Uterus (tissue), 4 donors: ENCODE results near the gene TACR2. TPM values are rescaled to one million over a fixed set of nuclear protein-coding genes. Genes with fewer than 3 reads are reported as not detected.
A peak's percentile ranks its signal among the peaks of the same experiment; 100 is the strongest.

ENCODE experiments used
- DNase-seq, 2 donors: peaks; one replicate each; pipeline ENCODE4 v3.0.0-alpha.2; 2019 to 2020
- H3K27ac ChIP-seq, 2 donors: fragments of 200-600 bp; sonication (generic); 1 replicate in 1 of 2; 2 replicates in 1 of 2; pipeline ENCODE4 v1.5.1; 2016 to 2018
- H3K27me3 ChIP-seq, 2 donors: fragments of 200-600 bp; sonication (generic); one replicate each; pipeline ENCODE4 v1.5.1; 2018 to 2019; ENCODE audit warnings: control low read depth in 1 of 2
- H3K36me3 ChIP-seq, 2 donors: fragments of 200-600 bp; sonication (generic); one replicate each; pipeline ENCODE4 v1.5.1; 2019; ENCODE audit warnings: control low read depth in 1 of 2
- H3K4me1 ChIP-seq, 2 donors: fragments of 200-600 bp; sonication (generic); one replicate each; pipeline ENCODE4 v1.5.1; 2018 to 2019; ENCODE audit warnings: control low read depth in 1 of 2
- H3K4me3 ChIP-seq, 2 donors: fragments of 200-600 bp; sonication (generic); 1 replicate in 1 of 2; 2 replicates in 1 of 2; pipeline ENCODE4 v1.5.1; 2018 to 2019; ENCODE audit warnings: mild to moderate bottlenecking in 1 of 2
- H3K9me3 ChIP-seq, 2 donors: fragments of 200-600 bp; sonication (generic); one replicate each; pipeline ENCODE4 v1.5.1; 2019; ENCODE audit warnings: control low read depth in 1 of 2
- POLR2A ChIP-seq, 2 donors: fragments of 450-650 bp; IDR thresholded peaks; one replicate each; pipeline ENCODE4 v1.6.1; 2016; ENCODE audit warnings: antibody characterized with exemption in 2 of 2, mild to moderate bottlenecking in 1 of 2, moderate library complexity in 1 of 2
- intact Hi-C: fragments of 100-400 bp; cut with DNase I; formaldehyde crosslinking; loops from one replicate; pipeline ENCODE4 v1.15.1; 2023; ENCODE audit warnings: low total_unique reads
- total RNA-seq, 4 donors: library from RNA; depleted of rRNA in 3 of 4; stranded (reverse); fragments of >200 nt in 3 of 4; gene quantifications; one replicate each; pipeline versions ENCODE4 v1.1.0 to v1.2.4, GENCODE V29; 2014 to 2023
- TF ChIP-seq, protein P1 (sequence below), 4 experiments: fragments of 200-600 bp in 2 of 4; fragments of 450-650 bp in 2 of 4; sonication (generic) in 2 of 4; IDR thresholded peaks; one replicate each; pipeline ENCODE4 v1.5.1; 2016 to 2019; ENCODE audit warnings: antibody characterized with exemption in 4 of 4, mild to moderate bottlenecking in 2 of 4, moderate library complexity in 1 of 4
- donor health status: DM: yes; HTN: yes; CAD: no.

The TACR2 gene
- total RNA-seq, 4 donors from 2014 or later: 0.28 to 35.0 (median 13.8) TPM

DNA sequence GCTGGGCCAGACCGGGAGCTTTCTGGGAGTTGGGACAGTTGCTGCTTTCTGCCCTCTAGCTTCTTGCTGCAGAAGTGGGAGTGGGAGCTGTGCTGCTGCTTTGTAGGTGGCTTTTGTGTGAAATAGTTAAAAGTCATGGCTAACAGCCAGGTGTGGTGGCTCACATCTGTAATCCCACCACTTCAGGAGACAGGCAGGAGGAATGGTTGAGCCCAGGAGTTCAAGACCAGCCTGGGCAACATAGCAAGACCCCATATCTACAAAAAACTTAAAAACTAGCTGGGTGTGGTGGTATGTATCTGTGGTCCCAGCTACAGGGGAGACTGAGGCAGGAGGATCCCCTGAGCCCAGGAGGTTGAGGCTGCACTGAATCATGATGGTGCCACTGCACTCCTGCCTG is 13.7 kb downstream of the TACR2 start:
- Histone ChIP-seq H3K27ac (peak overlapping the region; percentile 74 to 86), H3K4me3 (no peak overlapping the region), H3K27me3 (no peaks in the 10 kb centered on the region), H3K9me3 (no peaks in the 10 kb centered on the region), H3K4me1 (peaks cover 4 to 24% of the 10 kb centered on the region in 2 donors), H3K36me3 (no peaks in the 10 kb centered on the region)
- no peak for DNase-seq
- TF ChIP-seq, protein P1, sequence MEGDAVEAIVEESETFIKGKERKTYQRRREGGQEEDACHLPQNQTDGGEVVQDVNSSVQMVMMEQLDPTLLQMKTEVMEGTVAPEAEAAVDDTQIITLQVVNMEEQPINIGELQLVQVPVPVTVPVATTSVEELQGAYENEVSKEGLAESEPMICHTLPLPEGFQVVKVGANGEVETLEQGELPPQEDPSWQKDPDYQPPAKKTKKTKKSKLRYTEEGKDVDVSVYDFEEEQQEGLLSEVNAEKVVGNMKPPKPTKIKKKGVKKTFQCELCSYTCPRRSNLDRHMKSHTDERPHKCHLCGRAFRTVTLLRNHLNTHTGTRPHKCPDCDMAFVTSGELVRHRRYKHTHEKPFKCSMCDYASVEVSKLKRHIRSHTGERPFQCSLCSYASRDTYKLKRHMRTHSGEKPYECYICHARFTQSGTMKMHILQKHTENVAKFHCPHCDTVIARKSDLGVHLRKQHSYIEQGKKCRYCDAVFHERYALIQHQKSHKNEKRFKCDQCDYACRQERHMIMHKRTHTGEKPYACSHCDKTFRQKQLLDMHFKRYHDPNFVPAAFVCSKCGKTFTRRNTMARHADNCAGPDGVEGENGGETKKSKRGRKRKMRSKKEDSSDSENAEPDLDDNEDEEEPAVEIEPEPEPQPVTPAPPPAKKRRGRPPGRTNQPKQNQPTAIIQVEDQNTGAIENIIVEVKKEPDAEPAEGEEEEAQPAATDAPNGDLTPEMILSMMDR (IDR thresholded peaks at IDR 0.05): no peak
- no peak for TF ChIP-seq POLR2A (IDR thresholded peaks at IDR 0.05)
- intact Hi-C loops: no loop called here

DNA sequence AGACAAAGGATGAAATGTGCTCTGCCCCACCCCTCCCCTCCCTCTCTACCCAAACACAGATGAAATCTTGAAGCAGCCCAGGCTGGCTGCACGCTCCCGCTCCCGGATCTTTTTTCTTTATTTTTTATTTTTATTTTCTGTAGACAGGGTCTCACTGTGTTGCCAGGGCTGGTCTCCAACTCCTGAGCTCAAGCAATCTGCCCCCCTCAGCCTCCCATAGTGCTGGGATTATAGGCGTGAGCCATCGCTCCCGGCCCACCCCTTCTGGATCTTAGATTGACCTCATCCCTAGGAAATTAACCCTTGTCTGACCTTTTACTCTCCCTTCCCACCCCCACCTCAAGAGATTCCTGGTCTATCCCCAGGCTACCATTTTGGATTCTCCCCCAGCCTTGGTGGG is 14.3 kb downstream of the TACR2 start:
- peak overlapping the region; percentile 74 to 86 for H3K27ac ChIP-seq
- no peak for DNase-seq
- intact Hi-C loops: no loop called here
- no peaks in the 10 kb centered on the region for H3K27me3 ChIP-seq
- peaks cover 0 to 17% of the 10 kb centered on the region in 2 donors for H3K4me1 ChIP-seq
- H3K36me3 ChIP-seq: no peaks in the 10 kb centered on the region
- no peak for TF ChIP-seq POLR2A (IDR thresholded peaks at IDR 0.05)
- TF ChIP-seq, protein P1 (IDR thresholded peaks at IDR 0.05): no peak
- H3K4me3 ChIP-seq: no peak overlapping the region
- no peaks in the 10 kb centered on the region for H3K9me3 ChIP-seq

DNA sequence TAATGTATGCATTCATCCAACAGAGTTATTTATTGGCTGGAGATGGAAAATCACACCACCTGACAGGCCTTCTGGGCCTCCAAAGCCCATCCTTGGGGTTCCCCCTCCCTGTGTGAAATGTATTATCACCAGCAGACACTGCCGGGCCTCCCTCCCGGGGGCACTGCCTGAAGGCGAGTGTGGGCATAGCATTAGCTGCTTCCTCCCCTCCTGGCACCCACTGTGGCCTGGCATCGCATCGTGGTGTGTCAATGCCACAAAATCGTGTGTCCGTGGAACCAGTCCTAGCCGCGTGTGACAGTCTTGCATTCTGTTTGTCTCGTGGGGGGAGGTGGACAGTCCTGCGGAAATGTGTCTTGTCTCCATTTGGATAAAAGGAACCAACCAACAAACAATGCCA is 15.3 kb downstream of the TACR2 start:
- H3K4me3 ChIP-seq: no peak overlapping the region
- H3K27me3 ChIP-seq: no peaks in the 10 kb centered on the region
- no peak for TF ChIP-seq POLR2A (IDR thresholded peaks at IDR 0.05)
- TF ChIP-seq, protein P1 (IDR thresholded peaks at IDR 0.05): no peak
- no peak overlapping the region for H3K27ac ChIP-seq
- H3K4me1 ChIP-seq: peaks cover 0 to 8% of the 10 kb centered on the region in 2 donors
- no peak for DNase-seq
- no peaks in the 10 kb centered on the region for H3K9me3 ChIP-seq
- intact Hi-C loops: no loop called here
- H3K36me3 ChIP-seq: no peaks in the 10 kb centered on the region

DNA sequence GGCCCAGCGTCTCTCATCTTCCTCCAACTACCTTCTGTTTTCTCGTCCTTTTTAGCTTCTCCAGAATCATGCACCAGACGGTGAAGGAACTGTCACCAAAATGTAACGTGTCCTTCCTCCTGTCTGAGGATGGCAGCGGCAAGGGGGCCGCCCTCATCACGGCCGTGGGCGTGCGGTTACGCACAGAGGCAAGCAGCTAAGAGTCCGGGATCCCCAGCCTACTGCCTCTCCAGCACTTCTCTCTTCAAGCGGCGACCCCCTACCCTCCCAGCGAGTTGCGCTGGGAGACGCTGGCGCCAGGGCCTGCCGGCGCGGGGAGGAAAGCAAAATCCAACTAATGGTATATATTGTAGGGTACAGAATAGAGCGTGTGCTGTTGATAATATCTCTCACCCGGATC is 15.8 kb downstream of the TACR2 start:
- no peaks in the 10 kb centered on the region for H3K27me3 ChIP-seq
- H3K4me1 ChIP-seq: peaks cover 0 to 7% of the 10 kb centered on the region in 2 donors
- no peaks in the 10 kb centered on the region for H3K9me3 ChIP-seq
- H3K4me3 ChIP-seq: no peak overlapping the region
- intact Hi-C loops: no loop called here
- DNase-seq: no peak
- no peak overlapping the region for H3K27ac ChIP-seq
- TF ChIP-seq, protein P1 (IDR thresholded peaks at IDR 0.05): no peak
- no peak for TF ChIP-seq POLR2A (IDR thresholded peaks at IDR 0.05)
- no peaks in the 10 kb centered on the region for H3K36me3 ChIP-seq

DNA sequence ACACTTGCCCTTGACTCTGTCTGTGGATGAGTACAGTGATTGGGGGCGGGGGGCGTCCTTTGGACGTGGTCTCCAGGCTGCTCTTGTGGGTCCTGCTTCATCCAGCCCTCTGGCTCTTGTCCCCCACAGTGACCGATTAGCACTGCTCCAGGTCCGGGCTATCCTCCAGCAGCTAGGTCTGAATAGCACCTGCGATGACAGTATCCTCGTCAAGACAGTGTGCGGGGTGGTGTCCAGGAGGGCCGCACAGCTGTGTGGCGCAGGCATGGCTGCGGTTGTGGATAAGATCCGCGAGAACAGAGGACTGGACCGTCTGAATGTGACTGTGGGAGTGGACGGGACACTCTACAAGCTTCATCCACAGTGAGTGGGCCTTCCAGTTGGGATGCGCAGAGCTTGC is 18.3 kb downstream of the TACR2 start:
- intact Hi-C loops: no loop called here
- Histone ChIP-seq H3K4me3 (no peak overlapping the region), H3K27me3 (no peaks in the 10 kb centered on the region), H3K4me1 (peaks cover 0 to 7% of the 10 kb centered on the region in 2 donors), H3K36me3 (no peaks in the 10 kb centered on the region), H3K27ac (peak overlapping the region; percentile 53 to 69), H3K9me3 (no peaks in the 10 kb centered on the region)
- TF ChIP-seq POLR2A (IDR thresholded peaks at IDR 0.05): no peak
- TF ChIP-seq, protein P1 (IDR thresholded peaks at IDR 0.05): no peak
- DNase-seq: peak in 1 of 2 donors; percentile 32
